ENCODE results near the gene UQCC3.

The UQCC3 gene

DNA sequence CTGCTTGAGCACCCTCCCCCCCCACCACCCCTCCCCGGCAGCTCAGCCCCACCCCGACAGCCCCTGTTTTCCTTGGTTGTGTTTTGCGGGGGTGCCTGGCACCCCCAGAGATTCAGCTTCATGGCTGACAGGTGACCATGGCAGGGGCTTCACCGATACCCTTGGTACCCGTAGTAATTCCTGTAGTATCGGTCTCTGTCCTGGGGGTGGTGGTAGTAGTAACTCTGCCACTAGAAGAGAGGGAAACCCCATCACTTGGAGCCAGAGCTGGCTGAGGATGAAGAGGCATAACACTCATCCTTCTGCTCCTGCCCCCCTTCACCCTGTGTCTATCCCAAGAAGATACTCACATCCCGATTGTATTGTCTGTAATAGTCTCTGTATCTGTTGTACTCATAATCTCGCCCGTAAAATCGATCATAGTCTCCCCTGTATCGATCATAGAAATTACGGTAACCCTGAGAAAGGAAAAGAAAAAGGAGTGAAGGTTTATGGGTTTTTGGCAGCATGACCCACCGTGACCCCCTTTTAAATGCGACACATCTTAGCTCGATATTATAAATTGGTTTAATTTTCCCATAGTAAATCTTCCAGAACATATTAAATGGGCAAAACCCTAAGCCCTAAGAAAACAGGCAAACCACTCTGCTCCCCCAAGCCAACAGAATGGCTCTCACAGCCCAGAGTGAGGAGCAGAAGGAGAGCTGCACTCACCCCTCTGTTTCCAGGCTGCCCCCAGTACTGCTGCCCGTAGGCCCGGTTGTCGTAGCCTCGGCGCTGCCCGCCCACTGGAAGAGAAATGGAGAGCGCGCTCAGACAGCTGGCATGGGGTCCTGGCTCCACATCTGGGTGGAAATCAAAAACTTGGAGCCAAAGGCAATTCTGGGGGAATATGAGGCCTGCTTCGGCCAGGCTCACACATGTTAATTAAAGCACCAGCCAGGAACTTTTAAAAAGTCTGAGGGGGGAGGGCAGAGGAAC is 44.0 kb downstream of the UQCC3 start:
- H3K4me3 ChIP-seq (ENCODE audit: low read depth, low read length): no peak overlapping the region
- TF ChIP-seq, protein P1, sequence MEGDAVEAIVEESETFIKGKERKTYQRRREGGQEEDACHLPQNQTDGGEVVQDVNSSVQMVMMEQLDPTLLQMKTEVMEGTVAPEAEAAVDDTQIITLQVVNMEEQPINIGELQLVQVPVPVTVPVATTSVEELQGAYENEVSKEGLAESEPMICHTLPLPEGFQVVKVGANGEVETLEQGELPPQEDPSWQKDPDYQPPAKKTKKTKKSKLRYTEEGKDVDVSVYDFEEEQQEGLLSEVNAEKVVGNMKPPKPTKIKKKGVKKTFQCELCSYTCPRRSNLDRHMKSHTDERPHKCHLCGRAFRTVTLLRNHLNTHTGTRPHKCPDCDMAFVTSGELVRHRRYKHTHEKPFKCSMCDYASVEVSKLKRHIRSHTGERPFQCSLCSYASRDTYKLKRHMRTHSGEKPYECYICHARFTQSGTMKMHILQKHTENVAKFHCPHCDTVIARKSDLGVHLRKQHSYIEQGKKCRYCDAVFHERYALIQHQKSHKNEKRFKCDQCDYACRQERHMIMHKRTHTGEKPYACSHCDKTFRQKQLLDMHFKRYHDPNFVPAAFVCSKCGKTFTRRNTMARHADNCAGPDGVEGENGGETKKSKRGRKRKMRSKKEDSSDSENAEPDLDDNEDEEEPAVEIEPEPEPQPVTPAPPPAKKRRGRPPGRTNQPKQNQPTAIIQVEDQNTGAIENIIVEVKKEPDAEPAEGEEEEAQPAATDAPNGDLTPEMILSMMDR (IDR thresholded peaks at IDR 0.05; ENCODE audit: low read depth, low read length): 0 out of 2 replicates have a peak, but pooled peaks have one; percentile 8
- no peaks in the 10 kb centered on the region for H3K27me3 ChIP-seq (ENCODE audit: insufficient read depth, low read depth, severe bottlenecking)
- no peaks in the 10 kb centered on the region for H3K9me3 ChIP-seq (ENCODE audit: severe bottlenecking)
- H3K36me3 ChIP-seq: peaks cover 92% of the 10 kb centered on the region
- H3K27ac ChIP-seq: no peak overlapping the region
- no peak for DNase-seq

DNA sequence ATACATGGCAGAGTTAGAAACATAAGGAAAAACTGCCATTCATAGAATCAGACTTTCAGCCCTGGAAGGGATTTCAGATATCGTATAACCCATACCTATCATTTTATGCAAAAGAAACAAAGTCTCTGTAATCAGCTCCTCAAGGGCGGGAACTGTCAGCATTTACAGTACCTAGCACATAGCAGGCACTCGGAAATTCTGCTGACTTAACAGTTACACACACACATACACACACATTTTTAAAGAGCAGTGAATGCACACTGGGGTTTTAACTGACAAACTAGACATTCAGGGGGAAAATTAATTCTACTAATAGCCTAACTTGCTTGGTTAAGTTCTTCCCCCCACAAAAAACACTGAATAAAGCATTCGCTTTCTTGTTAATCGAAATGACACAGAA is 44.7 kb downstream of the UQCC3 start:
- H3K36me3 ChIP-seq: peaks cover 92% of the 10 kb centered on the region
- TF ChIP-seq, protein P1 (IDR thresholded peaks at IDR 0.05; ENCODE audit: low read depth, low read length): no peak

DNA sequence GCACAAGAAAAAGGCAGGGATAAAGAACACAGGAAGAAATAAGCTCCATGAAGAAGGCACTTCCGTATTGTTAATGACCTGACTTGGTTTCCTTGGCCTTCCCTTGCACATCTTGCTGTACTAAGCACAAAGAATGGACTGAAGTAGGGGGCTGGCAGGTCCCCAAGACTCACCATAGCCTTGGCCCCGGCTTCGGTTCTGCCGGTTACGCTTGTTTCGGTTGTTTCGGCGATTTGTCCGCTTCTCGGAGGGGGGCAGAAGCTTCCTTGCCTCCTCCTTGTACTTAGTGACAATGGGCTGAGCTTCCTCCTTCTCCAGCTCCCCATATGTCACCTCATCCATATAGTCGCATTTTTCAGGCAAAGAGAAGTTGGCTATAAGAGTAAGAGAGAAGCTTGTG is 45.3 kb downstream of the UQCC3 start:
- H3K27me3 ChIP-seq (ENCODE audit: insufficient read depth, low read depth, severe bottlenecking): no peaks in the 10 kb centered on the region
- DNase-seq: no peak
- H3K27ac ChIP-seq: no peak overlapping the region
- TF ChIP-seq, protein P1 (IDR thresholded peaks at IDR 0.05; ENCODE audit: low read depth, low read length): no peak
- peaks cover 92% of the 10 kb centered on the region for H3K36me3 ChIP-seq
- H3K9me3 ChIP-seq (ENCODE audit: severe bottlenecking): no peaks in the 10 kb centered on the region
- no peak overlapping the region for H3K4me3 ChIP-seq (ENCODE audit: low read depth, low read length)

More for the DNA sequence above, 44.7 kb downstream of the UQCC3 start:
- Histone ChIP-seq H3K9me3 (ENCODE audit: severe bottlenecking) (no peaks in the 10 kb centered on the region), H3K27me3 (ENCODE audit: insufficient read depth, low read depth, severe bottlenecking) (no peaks in the 10 kb centered on the region), H3K27ac (no peak overlapping the region), H3K4me3 (ENCODE audit: low read depth, low read length) (no peak overlapping the region)
- no peak for DNase-seq

DNA sequence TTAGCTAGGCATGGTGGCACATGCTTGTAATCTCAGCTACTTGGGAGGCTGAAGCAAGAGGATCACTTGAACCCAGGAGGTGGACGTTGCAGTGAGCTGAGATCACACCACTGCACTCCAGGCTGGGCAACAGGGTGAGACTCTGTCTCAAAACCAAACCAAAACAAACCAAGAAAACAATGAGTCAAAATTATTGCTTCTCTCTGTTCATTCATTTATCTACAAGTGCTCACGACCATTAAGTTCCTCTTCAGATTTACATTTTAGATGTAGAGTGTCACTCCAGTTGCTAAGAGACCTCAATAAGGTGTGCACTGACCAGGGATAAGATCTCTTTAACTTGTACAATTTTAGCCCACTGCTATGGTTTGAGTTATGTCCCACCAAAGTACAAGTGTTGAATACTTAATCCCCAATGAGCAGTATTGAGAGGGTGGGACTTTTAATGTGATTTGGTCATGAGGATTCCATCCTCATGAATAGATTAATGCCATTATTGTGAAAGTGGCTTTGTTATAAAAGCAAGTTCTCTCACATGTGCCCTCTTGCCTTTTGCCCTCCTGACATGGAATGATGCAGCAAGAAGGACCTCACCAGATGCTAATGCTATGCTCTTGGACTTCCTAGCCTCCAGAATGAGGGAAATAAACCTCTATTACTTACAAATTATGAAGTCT is 48.0 kb downstream of the UQCC3 start:
- TF ChIP-seq, protein P1 (IDR thresholded peaks at IDR 0.05; ENCODE audit: low read depth, low read length): no peak
- Histone ChIP-seq H3K27me3 (ENCODE audit: insufficient read depth, low read depth, severe bottlenecking) (no peaks in the 10 kb centered on the region), H3K36me3 (peaks cover 96% of the 10 kb centered on the region), H3K27ac (no peak overlapping the region), H3K9me3 (ENCODE audit: severe bottlenecking) (no peaks in the 10 kb centered on the region), H3K4me3 (ENCODE audit: low read depth, low read length) (no peak overlapping the region)
- DNase-seq: no peak

DNA sequence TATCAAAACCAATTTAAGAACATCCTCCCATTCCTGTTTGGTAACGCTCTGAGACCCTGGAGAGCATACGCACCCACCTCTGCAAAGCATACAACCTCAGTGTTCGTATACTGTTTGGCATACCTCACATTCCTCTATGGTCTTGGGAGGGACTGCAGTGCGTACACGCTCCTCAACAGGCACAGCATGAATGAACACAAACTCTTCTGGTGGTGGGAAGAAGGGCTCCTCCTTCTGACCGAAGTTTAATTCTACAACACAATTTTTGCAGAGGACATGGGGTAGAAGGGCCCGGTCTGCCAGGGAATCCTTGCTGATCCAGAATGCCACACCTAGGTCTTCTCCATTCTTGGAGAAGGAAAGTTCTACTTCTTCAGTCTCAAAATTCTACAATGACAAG is 50.5 kb downstream of the UQCC3 start:
- no peaks in the 10 kb centered on the region for H3K27me3 ChIP-seq (ENCODE audit: insufficient read depth, low read depth, severe bottlenecking)
- H3K27ac ChIP-seq: no peak overlapping the region
- H3K4me3 ChIP-seq (ENCODE audit: low read depth, low read length): no peak overlapping the region
- H3K9me3 ChIP-seq (ENCODE audit: severe bottlenecking): no peaks in the 10 kb centered on the region
- TF ChIP-seq, protein P1 (IDR thresholded peaks at IDR 0.05; ENCODE audit: low read depth, low read length): no peak
- peaks cover 95% of the 10 kb centered on the region for H3K36me3 ChIP-seq
- DNase-seq: no peak

All from WERI-Rb-1 (cell line).